Lower lobe of right lung (tissue), 2 donors: ENCODE results near the gene PLXNA2. TPM values are rescaled to one million over a fixed set of nuclear protein-coding genes. Genes with fewer than 3 reads are reported as not detected.

Experiments
- ATAC-seq, 2 donors: fragments of 200-7000 bp; cut with Tn5 transposase; one replicate each; pipeline ENCODE4 v1.9.1; 2020 to 2022; ENCODE audit warnings: mild to moderate bottlenecking in 2 of 2, moderate library complexity in 2 of 2
- DNase-seq: peaks from one replicate; pipeline ENCODE4 v3.0.0-alpha.2; 2020
- H3K27ac ChIP-seq: fragments of 200-600 bp; one replicate; pipeline ENCODE4 v1.8.0; 2022
- H3K27me3 ChIP-seq: fragments of 200-600 bp; one replicate; pipeline ENCODE4 v1.8.0; 2022; ENCODE audit warnings: low read depth
- H3K36me3 ChIP-seq: fragments of 200-600 bp; one replicate; pipeline ENCODE4 v1.8.0; 2022; ENCODE audit warnings: mild to moderate bottlenecking
- H3K4me1 ChIP-seq: fragments of 200-600 bp; one replicate; pipeline ENCODE4 v1.8.0; 2022
- H3K4me3 ChIP-seq: fragments of 200-600 bp; one replicate; pipeline ENCODE4 v1.8.0; 2022; ENCODE audit warnings: mild to moderate bottlenecking
- H3K9me3 ChIP-seq: fragments of 200-600 bp; one replicate; pipeline ENCODE4 v1.8.0; 2022
- intact Hi-C: fragments of 100-400 bp; cut with DNase I; formaldehyde crosslinking; loops from one replicate; pipeline ENCODE4 v1.11.0; 2022
- total RNA-seq: library from RNA; stranded (reverse); fragmentation: NEBNext Ultra II Directional; extraction: Animal tissue kit (Norgen Biotek cat#: 25700); gene quantifications from one replicate; pipeline ENCODE4 v1.2.1, GENCODE V29; 2021
- TF ChIP-seq, protein P1 (sequence below): fragments of 200-600 bp; IDR thresholded peaks from one replicate; pipeline ENCODE4 v1.8.0; 2022; ENCODE audit warnings: antibody characterized with exemption, mild to moderate bottlenecking
- donor health status: DM: no; HTN: yes; CAD: no; lungs with severe emphysema.

Gene PLXNA2
- total RNA-seq, 1 donor from 2014 or later = 83.9 TPM

DNA sequence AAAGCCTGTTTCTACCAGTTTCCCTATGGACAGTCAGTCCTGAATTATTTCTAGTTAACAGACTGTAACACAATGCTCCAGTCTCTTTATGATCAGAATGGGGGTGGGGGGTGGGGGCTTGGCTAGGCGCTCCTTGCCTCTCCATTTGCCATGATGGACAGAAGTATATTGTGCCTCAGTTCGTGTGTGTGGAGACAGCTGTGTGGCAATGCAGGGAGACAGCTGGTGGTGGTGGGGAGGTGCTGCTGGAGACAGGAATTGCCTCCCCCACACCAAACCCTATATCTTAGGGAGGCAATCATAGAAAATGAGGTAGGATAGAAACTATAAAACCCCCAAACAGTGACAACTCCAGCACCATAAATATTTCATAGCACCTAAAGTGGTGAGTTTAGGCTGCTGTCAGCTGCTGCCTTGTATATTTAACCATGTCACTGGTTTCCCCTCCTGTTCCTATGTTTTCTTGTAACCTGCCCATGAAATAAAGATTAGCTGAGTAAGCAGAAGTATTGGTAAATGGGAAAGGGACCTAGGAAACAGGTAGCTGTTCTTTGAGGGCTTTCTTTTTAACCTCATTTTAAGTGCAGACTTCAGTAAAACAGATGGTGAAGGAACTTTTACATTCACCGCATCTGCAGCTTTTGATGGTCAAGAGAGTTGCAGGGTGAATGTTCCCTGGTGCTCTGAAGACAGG lies 3.4 kb downstream of the PLXNA2 start:
- TF ChIP-seq, protein P1, sequence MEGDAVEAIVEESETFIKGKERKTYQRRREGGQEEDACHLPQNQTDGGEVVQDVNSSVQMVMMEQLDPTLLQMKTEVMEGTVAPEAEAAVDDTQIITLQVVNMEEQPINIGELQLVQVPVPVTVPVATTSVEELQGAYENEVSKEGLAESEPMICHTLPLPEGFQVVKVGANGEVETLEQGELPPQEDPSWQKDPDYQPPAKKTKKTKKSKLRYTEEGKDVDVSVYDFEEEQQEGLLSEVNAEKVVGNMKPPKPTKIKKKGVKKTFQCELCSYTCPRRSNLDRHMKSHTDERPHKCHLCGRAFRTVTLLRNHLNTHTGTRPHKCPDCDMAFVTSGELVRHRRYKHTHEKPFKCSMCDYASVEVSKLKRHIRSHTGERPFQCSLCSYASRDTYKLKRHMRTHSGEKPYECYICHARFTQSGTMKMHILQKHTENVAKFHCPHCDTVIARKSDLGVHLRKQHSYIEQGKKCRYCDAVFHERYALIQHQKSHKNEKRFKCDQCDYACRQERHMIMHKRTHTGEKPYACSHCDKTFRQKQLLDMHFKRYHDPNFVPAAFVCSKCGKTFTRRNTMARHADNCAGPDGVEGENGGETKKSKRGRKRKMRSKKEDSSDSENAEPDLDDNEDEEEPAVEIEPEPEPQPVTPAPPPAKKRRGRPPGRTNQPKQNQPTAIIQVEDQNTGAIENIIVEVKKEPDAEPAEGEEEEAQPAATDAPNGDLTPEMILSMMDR = no peak
- Histone ChIP-seq H3K36me3 (no peaks in the 10 kb centered on the region), H3K4me1 (peaks cover 86% of the 10 kb centered on the region), H3K4me3 (peak overlapping the region; percentile 94), H3K27me3 (no peaks in the 10 kb centered on the region), H3K9me3 (no peaks in the 10 kb centered on the region), H3K27ac (no peak overlapping the region)
- DNase-seq = no peak
- intact Hi-C loops = no loop called here
- no peak for ATAC-seq

DNA sequence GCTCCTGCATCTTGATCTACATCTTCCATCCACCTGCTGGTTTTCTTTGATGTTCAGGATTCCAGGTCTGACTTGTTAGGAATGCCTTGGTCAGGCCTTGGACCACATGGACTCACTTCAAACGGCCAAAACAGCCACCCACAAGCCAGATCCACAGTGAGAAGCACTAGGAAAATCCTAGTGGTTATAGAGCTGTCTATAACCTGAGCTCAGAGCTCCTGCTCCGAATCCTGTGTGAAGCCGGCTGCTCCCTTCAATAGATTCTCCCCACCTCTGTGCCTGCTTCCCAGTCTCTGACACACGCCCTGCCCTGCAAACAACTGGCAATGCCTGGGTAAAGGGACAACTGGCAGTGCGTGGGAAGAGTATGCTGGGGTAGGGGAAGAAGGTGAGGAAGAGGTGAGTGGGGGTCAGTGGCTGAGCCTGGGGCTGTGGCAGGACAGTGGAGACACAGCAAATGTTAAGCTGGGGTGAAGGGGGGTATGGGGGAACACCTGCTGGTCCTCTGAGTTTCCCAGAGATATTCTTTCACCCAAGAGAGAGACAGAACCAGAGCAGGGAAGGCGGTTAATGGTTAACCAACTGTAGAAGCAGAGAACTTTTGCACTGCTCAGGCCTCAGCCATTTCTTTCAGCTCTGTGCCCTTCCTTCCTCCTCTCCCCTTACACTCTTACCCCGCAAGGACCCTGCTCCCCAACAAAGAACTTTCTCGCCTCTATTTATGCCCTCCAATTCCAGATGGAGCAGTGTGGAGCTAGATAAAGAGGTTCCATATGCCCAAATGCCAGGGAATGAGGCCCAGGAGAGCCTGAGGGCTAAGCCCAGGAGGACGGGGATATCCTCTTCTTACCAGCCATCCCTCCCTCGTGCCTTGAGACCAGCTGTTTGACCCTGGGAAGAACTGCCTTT lies 4.5 kb downstream of the PLXNA2 start:
- intact Hi-C loops = no loop called here
- H3K9me3 ChIP-seq = no peaks in the 10 kb centered on the region
- ATAC-seq = no peak

DNA sequence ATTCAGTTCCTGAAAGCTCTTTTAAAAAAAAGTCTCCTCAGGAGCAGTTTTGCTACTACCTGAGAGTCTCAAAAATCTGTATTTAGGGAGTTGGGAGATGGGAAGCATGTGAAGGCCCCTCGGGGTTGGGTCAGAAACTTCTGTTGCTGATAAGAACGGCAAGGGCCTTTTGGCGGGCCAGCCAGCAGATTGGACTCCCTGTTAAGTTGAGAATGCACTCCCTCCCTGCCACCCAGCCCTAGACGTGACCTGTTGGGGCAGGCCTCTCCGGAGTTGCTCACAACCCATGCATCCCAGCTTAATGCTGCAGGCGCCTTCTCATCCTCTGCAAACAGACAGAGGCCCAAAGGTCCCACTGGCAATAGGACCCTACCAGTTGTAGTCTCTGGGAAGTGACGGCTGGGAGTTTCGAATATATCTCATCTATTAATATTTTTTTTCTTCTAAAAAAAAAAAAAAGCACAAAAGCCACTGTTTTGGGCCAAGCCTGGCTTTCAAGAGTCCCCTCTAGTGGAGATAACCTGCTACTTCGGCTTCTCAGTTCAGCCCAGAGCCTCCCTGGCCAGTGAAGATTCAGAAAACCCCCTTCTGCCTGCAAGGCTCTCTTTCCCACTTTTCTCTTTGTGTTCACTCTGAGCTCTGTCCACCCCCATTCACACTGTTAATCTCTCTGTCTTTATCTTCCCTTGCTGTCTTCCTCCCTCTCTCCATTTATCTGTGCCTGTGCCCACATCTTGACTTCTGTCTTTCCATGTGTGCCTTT lies 5.3 kb downstream of the PLXNA2 start:
- no peaks in the 10 kb centered on the region for H3K36me3 ChIP-seq
- H3K4me1 ChIP-seq = peaks cover 92% of the 10 kb centered on the region
- no peaks in the 10 kb centered on the region for H3K27me3 ChIP-seq
- no peak for DNase-seq
- ATAC-seq = peak; percentile 23 to 39
- TF ChIP-seq, protein P1 = peak; percentile 77
- H3K27ac ChIP-seq = peak overlapping the region; percentile 39
- peak overlapping the region; percentile 94 for H3K4me3 ChIP-seq
- no peaks in the 10 kb centered on the region for H3K9me3 ChIP-seq
- intact Hi-C loops = no loop called here

More for the DNA sequence above, 4.5 kb downstream of the PLXNA2 start:
- H3K36me3 ChIP-seq = no peaks in the 10 kb centered on the region
- H3K4me3 ChIP-seq = peak overlapping the region; percentile 94
- no peak for DNase-seq
- TF ChIP-seq, protein P1 = no peak
- H3K4me1 ChIP-seq = peaks cover 87% of the 10 kb centered on the region
- H3K27me3 ChIP-seq = no peaks in the 10 kb centered on the region
- peak overlapping the region; percentile 39 for H3K27ac ChIP-seq

DNA sequence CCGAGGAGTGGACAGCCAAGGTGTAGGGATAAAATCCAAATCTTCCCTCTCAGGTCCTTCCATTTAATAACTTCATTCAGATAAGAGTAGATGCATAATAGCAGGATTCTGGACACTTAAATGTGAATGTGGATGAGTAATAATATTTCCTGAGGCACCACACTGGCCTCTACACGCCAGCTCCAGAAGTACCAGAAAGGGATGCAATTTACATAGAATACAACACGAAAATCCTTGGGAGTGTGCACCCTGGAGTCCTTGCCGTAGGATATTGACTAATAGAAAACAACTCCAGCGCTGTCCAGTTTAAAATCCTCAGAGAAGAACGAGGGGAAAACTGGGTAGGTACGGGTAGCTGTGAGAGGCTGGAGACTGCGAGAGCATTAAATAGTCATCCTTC lies 6.9 kb downstream of the PLXNA2 start:
- ATAC-seq = no peak
- TF ChIP-seq, protein P1 = no peak
- peak overlapping the region; percentile 83 for H3K27ac ChIP-seq
- H3K27me3 ChIP-seq = no peaks in the 10 kb centered on the region
- H3K4me3 ChIP-seq = no peak overlapping the region
- H3K9me3 ChIP-seq = no peaks in the 10 kb centered on the region
- peaks cover 100% of the 10 kb centered on the region for H3K4me1 ChIP-seq
- intact Hi-C loops = no loop called here
- H3K36me3 ChIP-seq = no peaks in the 10 kb centered on the region
- DNase-seq = no peak
